ENCODE measurements around the gene NEK7. TPM values are rescaled to one million over a fixed set of nuclear protein-coding genes. Genes with fewer than 3 reads are reported as not detected.

The NEK7 gene
- total and polyA plus RNA-seq, 9 of the 15 experiments (the other 6 are each of a cell fraction or from before 2014, with no cell fraction given): 8.5 to 37.3 (median 27.7) TPM

DNA sequence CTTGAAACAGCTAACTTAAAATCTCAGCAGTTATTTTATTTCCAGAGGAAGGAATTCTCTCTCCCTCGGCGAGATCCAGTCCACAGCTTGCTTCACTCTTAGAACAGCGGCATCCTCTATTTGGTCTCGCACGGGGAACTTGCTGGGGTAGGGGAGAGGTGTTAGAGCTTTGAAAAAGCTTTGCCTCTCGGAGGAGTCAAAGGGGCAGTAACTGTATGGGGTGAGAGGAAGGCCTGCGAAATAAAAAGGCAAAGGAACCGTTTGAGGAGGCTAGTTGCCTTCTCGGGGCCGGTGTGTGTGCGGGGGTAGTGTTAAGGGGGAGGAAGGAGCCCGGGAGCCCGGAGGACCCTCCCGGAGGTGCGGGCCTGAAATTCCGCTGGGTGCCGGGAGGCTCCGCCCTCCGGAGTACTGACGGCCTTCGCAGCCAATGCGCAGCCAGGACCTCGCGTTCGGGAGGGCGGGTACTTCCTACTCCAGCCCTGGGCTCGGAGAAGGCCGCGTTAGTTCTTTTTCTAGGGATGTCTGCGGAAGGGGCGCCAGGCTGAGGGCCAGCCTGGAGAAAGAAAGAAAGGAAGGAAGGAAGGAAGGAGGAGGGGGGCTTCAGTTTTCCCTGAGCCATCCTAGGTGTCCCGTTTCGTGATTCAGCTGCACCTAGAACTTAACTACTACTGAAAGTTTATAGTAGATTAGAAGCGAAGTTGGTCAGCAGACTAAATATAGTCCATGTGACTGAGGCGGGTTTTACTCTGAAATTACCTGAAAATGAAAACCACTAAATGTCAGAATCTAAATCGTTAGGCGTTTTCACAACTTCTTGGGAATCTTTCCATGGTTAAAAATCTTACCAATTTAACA, 2.2 kb downstream of the NEK7 start (continued):
- TF ChIP-seq, protein P1, sequence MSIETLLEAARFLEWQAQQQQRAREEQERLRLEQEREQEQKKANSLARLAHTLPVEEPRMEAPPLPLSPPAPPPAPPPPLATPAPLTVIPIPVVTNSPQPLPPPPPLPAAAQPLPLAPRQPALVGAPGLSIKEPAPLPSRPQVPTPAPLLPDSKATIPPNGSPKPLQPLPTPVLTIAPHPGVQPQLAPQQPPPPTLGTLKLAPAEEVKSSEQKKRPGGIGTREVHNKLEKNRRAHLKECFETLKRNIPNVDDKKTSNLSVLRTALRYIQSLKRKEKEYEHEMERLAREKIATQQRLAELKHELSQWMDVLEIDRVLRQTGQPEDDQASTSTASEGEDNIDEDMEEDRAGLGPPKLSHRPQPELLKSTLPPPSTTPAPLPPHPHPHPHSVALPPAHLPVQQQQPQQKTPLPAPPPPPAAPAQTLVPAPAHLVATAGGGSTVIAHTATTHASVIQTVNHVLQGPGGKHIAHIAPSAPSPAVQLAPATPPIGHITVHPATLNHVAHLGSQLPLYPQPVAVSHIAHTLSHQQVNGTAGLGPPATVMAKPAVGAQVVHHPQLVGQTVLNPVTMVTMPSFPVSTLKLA (conservative IDR thresholded peaks at IDR 0.05): peak; percentile 29 to 65; a peak in 3 of 4 replicates
- TF ChIP-seq, protein P2, sequence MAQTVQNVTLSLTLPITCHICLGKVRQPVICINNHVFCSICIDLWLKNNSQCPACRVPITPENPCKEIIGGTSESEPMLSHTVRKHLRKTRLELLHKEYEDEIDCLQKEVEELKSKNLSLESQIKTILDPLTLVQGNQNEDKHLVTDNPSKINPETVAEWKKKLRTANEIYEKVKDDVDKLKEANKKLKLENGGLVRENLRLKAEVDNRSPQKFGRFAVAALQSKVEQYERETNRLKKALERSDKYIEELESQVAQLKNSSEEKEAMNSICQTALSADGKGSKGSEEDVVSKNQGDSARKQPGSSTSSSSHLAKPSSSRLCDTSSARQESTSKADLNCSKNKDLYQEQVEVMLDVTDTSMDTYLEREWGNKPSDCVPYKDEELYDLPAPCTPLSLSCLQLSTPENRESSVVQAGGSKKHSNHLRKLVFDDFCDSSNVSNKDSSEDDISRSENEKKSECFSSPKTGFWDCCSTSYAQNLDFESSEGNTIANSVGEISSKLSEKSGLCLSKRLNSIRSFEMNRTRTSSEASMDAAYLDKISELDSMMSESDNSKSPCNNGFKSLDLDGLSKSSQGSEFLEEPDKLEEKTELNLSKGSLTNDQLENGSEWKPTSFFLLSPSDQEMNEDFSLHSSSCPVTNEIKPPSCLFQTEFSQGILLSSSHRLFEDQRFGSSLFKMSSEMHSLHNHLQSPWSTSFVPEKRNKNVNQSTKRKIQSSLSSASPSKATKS (CRISPR knock-in tag; IDR thresholded peaks at IDR 0.05): no peak
- TF ChIP-seq MYC (IDR thresholded peaks at IDR 0.05; ENCODE audit: low read depth, low read length) (peak; percentile 75; the same call in 1 of the 2 replicates), MYC (CRISPR knock-in tag; IDR thresholded peaks at IDR 0.05; ENCODE audit: borderline replicate concordance, low read depth) (no peak), SMARCB1 (IDR thresholded peaks at IDR 0.05; ENCODE audit: insufficient read length, low read depth) (no peak), RBM25 (IDR thresholded peaks at IDR 0.05; ENCODE audit: low read depth, low read length, severe bottlenecking) (no peak), MEF2D (tag; conservative IDR thresholded peaks at IDR 0.05; ENCODE audit: low read depth) (no peak), FOXJ2 (tag; IDR thresholded peaks at IDR 0.05) (no peak), POLR2G (IDR thresholded peaks at IDR 0.05; ENCODE audit: low read depth, low read length) (peak; percentile 88), CCAR2 (IDR thresholded peaks at IDR 0.05; ENCODE audit: low read depth, low read length) (no peak), SREBF2 (CRISPR knock-in tag; IDR thresholded peaks at IDR 0.05) (no peak), SNRNP70 (optimal IDR thresholded peaks at IDR 0.05; ENCODE audit: low read depth, low read length) (no peak), TGIF2 (CRISPR knock-in tag; IDR thresholded peaks at IDR 0.05) (no peak), XRCC3 (IDR thresholded peaks at IDR 0.05) (no peak)
- TF ChIP-seq, protein P3, sequence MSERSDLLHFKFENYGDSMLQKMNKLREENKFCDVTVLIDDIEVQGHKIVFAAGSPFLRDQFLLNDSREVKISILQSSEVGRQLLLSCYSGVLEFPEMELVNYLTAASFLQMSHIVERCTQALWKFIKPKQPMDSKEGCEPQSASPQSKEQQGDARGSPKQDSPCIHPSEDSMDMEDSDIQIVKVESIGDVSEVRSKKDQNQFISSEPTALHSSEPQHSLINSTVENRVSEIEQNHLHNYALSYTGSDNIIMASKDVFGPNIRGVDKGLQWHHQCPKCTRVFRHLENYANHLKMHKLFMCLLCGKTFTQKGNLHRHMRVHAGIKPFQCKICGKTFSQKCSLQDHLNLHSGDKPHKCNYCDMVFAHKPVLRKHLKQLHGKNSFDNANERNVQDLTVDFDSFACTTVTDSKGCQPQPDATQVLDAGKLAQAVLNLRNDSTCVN (CRISPR knock-in tag; IDR thresholded peaks at IDR 0.05): peak; percentile 83; the same call in 1 of the 2 replicates
- TF ChIP-seq, protein P4, sequence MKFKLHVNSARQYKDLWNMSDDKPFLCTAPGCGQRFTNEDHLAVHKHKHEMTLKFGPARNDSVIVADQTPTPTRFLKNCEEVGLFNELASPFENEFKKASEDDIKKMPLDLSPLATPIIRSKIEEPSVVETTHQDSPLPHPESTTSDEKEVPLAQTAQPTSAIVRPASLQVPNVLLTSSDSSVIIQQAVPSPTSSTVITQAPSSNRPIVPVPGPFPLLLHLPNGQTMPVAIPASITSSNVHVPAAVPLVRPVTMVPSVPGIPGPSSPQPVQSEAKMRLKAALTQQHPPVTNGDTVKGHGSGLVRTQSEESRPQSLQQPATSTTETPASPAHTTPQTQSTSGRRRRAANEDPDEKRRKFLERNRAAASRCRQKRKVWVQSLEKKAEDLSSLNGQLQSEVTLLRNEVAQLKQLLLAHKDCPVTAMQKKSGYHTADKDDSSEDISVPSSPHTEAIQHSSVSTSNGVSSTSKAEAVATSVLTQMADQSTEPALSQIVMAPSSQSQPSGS (CRISPR knock-in tag; IDR thresholded peaks at IDR 0.05): no peak
- TF ChIP-seq, protein P5, sequence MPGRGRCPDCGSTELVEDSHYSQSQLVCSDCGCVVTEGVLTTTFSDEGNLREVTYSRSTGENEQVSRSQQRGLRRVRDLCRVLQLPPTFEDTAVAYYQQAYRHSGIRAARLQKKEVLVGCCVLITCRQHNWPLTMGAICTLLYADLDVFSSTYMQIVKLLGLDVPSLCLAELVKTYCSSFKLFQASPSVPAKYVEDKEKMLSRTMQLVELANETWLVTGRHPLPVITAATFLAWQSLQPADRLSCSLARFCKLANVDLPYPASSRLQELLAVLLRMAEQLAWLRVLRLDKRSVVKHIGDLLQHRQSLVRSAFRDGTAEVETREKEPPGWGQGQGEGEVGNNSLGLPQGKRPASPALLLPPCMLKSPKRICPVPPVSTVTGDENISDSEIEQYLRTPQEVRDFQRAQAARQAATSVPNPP (IDR thresholded peaks at IDR 0.05; ENCODE audit: borderline replicate concordance, insufficient read depth, insufficient read length): no peak
